Inferior parietal cortex (tissue), 1 donor: ENCODE results near the gene JAZF1.

ENCODE experiments used
- DNase-seq: peaks from one replicate; pipeline ENCODE4 v3.0.0-alpha.2; 2016; ENCODE audit errors: extremely low spot score

JAZF1 gene

DNA sequence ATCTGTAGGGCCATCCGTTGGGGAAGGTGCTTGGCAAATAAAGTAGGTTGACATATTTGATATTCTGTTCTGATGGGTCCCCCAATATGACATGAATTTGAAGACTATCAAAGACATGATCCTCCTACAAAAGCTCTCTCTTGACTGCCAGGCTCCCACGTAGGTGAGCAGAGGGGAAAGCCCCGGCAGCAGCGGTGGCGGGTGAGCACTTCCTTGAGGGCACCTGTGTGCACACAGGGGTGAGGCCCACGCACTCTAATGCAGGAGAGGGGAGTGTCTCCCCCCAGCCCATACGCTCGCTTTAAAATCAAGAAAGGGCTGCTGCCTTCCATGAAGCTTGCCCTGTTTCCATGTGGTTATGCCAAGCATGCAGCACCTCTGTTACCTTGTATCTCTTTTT lies 340.3 kb downstream of the JAZF1 start:
- DNase-seq: no peak

DNA sequence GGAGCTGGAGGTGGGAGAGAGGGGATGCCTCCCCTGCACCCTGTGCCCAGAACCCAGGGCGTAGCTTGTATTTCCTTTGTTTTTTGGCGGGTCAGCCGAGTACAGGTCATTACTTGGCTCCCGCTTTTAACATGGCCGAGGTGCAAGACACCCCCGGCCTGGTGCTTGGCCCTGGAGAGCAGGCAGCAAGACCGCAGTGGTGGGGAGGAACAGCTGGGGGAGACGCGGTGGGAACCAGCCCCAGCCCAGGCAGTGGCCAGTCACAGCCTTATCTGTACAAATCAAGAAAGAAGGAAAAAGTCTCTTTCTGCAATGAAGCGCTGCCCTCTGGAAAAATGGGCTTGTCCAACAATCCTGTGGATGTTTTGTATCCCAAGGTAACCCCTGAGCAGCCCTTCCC lies 341.5 kb downstream of the JAZF1 start:
- DNase-seq: no peak

DNA sequence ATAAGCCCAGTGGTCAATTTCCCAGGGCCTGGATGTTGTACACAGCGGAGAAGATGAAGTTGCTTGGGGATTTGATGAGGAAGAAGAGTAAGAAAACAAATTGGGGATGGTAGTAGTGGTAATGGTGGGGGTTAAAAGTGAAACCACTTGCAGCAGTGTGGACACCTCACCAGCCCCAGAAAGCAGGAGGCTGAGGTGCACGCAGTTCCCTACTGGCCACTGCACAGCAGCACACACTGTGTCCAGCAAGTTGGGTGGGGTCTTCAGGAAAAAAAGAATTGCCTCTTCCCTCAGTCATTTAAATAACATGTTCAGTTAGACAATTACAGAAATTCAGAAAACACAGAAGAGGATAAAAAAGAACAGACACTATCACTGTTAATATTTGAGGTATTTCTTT lies 344.1 kb downstream of the JAZF1 start:
- DNase-seq: no peak

DNA sequence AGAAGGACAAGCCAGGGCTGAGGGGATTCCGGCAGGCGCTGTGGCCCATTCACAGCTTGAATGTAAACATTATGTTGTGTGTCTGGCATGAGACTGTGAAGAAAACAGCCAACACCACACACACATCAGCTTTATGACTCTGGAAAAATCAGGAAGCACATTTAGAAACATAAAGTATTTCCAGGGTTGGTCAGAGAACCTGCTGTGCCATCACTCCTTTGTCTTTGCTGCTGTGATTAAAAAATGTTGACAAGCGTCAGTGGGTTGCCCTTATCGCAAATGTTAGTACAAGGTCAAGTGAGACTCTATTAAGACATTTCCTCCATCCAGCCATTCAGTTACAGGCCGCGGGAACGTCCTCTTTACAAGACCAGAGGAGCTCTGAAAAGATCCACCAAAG lies 345.2 kb downstream of the JAZF1 start:
- DNase-seq: no peak

DNA sequence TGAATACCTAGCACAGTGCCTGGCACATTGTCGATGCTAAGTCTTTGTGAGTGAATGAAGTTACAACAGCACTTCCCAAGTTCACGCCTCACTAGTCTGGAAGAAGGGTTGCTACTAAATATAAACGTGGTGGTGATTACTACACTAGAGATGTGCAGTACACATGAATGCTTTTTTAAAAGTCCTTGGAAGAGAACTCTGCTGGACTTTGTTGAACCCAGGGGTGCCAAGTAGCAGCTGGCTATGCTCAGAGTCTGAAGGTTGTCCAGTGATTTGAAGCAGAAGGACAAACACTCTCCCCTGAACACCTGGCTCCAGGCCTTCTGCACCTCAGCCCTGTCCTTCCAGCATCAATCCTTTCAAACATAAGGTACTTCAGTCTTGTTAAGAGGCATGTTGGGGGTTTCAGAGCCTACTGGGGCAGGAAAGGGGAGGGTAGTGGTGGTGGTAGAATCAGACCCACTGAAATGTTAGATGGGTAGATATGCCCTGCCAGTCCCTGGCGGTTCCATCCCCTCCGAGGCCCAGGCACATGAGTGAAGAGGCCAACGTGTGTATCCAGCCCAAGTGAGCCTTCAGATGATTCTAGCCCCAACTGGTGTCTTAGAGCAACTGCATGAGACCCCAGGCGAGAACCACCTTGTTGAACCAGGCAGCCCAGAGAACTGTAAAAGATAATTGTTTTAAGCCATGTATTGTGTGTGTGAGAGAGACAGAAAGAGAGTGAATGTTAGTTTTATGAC lies 346.2 kb downstream of the JAZF1 start:
- no peak for DNase-seq

DNA sequence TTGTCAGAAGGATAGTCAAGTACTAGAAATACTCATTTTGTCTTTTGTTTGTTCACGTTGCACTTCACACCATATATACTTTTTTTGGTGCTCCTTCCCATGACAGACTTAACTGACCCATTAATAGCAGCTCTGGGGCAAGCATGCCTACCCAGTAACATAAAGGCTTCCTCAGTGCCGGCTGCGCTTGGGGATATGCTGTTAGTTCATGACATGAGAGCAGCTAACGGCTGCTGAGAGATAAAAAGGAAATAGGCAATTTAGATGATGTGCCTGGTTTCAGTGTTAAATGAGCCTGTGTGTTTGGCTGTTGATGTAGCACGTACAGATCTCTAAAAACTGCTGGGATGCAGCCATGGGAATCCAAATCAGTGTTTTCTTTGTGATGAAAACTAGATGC lies 354.2 kb downstream of the JAZF1 start:
- no peak for DNase-seq

DNA sequence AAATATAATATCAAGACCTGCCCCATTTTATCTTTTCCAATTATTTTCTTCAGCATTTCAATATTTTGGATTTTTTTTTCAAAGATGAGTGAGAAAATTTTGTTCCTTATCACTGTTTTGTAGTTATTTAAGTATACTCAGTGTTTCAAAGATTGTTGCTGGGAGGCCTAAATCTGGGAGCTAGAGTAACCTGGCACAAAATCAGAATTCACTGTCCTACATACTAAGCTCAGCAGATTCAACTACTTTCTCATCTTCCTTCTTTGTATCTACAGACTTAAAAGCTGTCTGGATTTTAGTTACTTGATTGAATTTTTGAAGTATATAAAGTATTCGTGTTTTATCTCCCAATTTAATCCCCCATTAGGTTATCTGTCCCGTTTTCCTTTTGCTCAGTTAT lies 354.7 kb downstream of the JAZF1 start:
- no peak for DNase-seq

DNA sequence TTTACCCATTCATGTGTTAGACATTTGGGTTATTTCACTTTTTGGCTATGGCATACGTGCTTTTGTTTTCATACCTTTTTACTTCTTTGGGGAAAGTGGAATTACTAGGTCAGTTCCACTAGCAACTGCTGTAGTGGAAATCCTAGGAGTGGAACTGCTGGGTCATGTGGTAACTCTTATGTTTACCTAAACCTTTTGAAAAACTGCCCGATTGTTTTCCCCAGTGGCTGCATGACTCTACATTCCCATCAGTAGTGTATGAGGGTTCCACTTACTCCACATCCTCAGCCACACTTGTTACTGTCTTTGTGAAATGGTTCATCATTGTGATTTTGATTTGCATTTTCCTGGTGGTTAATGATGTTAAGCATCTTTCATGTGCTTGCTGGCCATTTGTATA lies 358.4 kb downstream of the JAZF1 start:
- DNase-seq: no peak

DNA sequence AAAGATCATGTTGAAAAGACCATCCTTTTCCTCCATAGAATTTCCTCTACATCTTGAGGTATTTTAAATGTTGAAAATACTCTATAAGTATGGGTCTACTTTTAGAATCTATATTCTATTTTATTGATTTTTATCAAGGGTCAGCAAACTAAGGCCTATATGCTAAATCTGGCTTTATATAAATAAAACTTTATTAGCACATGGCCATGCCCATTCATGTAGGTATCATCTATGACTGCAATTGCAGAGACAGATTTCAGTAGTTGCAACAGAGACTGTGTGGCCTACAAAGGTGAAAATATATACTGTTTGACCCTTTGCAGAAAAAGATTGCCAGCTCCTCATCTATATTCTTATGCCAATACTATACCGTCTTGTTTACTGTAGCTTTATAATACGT lies 367.9 kb downstream of the JAZF1 start:
- DNase-seq: no peak

DNA sequence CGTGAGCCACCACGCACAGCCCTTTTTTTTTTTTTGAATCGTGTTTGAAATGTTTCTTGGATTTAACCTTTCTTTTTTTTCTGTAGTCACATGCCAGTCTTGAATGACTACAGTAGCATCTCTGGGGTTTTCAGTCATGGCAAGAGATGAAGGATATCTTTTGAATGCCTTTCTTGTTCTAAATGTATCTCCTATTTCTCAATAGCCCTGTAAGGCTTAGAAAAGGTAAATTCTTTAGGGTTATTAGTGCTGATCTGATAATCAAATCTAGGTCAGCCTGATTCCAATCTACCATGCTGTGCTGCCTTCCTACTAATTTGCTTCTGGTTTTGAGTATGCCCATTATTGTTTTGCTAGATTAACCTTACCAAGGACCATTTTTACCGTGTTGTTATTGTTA lies 370.4 kb downstream of the JAZF1 start:
- no peak for DNase-seq

DNA sequence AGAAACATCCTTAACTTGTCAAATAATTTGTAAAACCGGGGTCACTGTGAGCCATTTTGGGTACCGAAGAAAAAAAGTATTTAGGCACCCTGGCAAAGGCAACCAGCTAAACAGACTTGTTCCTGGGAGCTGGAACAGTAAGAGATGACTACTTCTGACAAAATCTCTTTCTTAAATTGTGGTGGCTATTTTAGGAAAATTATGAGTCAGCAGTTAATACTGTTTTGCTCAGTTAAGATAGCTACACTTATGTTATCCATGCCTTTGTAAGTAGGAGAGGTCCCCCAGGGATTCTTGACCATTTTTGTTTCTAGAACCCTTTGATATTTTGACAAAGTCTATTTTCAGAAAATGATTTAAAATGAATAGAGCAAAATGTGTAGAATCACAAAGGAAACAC lies 372.0 kb downstream of the JAZF1 start:
- no peak for DNase-seq

DNA sequence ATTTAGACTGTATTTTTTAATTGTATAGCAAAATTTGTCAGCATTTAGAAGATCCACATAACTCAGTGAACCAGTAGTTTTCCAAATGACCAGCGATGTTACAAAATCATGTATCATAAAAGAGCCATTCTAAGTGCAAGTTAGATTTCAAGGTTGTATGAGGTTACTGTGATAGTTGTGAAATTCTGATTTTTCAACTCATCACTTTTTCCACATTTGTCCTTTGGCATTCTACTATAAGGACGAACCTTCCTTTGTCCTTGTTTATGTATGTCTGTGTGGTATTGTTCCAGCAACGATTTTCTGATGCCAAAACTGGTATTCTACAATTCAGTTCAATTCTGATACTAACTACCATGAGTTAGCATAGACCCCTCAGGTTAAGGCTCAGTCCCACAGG lies 376.5 kb downstream of the JAZF1 start:
- DNase-seq: no peak

DNA sequence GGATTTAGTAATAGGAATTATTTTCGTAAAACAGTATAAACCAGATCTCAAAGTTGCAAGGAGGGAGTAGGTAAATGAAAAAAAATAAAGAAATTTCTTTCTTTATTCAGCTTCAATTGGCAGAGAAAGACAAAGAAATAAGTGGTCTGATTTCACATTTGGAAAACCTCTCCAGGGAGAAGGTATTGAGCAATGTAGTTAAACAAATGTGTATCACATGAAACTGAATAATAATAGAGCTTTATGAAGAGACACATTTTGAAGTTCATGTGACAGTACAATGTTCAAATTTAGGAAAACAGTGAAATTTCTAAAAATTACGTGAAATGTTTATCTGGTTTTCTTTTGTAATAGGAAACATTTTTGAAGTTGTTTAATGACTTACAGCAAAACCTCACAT lies 377.6 kb downstream of the JAZF1 start:
- DNase-seq: no peak

DNA sequence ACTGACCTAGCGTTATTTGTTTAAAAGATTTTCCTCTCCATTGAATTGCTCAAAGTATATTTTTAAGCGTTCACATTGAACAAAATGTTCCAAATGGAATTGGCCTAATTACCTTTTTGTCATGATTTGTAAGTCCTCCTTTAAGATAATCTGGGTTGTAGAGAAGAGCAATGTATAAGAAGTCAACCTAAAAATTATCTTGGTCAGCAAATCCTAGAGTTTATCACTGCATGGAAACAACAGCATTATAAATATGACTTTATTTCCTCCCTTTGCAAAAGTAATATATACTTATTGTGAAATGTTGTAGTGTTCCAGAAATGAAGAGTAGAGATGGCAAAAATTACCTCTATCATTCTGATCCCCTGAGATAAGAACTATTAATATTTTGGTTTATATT lies 381.4 kb downstream of the JAZF1 start:
- no peak for DNase-seq

DNA sequence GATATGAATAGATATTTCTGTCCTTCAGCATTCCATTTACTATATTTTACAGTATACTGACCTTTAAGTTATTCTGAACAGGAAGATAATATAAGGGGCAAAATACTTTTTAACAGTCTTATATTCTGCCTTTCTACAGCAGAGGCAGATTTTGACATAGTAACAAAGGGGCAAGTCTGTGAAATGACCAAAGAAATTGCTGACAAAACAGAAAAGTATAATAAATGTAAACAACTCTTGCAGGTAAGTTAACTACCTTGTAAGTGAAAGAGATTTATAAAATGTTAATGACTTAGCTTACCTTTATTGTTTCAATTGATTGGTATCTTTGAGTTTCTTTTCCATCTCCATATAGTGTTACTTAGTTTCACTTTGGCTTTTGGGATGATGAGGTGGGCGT lies 384.6 kb downstream of the JAZF1 start:
- no peak for DNase-seq

DNA sequence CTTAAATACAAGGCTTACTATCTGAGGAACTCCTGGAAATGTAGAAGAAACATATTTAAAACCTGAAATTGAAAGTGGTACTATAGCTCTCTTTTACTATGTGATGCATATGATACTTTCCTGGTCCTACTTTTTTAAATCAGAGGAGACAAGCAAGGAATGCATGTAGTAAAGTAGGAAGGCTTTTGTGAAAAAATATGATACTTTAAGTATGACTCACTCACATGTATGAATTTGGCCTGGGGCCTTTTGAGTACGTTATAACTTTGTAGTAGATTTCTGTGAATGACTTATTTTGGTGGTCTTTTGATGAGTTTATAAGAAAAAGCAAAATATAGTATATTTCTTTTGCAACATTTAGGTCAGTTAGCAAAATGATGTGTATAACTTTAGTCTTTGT lies 386.8 kb downstream of the JAZF1 start:
- no peak for DNase-seq

DNA sequence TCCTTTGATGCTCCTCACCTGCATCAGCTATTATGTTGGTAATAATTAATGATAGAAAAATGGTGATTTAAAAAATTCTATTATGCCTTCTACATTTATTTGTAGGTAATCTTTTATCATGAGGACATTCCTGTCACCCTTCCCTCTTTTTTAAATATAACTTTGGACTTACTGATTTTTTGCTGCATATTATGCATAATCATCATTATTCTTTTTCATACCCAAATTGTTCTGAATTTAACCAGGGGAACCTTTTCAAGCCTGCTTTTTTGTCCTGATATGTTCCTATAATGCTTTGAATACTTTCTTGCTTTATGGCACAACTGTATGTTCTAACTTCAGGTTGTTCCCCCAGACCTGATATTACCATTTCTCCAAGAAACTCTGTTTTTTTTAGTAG lies 392.2 kb downstream of the JAZF1 start:
- DNase-seq: no peak

DNA sequence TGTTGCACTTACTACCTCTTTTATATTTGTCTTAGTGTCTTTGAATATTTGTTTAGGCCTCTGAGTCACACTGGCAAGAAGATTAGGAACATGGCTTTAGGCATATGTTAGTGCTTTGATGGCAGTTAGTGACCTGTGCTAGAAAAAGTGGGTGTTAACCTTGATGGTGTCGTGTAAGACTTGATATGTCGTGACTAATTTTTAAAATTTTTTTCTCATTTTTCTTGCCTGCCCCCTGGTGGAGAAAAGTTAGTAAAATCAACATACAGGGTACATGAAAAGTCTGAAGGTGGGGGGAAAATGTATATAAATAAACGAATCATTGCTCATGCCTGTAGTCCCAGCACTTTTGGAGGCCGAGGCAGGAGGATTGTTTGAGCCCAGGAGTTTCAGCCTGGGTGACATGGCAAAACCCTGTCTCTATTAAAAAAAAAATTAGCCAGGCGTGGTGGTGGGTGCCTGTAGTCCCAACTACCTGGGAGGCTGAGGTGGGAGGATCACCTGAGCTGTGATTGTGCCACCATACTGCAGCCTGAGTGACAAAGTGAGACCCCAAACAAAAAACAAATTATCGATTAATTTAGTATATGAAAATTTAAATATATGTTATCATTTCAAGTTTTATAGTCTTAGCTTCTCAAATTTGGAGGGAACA lies 396.1 kb downstream of the JAZF1 start:
- peak; percentile 53 for DNase-seq

DNA sequence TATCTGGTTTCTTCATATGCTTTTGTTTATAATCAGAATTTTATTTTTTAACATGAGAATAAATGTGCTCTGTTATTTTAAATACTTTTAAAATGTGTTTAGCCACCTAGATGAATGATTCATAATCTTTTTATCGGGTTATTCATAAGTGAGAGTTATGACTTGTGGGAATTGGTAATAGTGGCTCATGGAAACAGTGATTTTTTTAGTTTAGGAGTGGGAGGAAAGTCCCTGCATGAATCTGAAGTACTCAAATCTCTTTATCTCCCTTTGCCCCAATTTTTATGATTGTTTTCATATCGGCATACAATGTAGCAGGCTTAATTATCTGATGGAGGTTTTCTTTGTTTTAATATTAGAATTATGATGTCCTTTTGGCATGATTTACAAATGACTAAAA lies 397.7 kb downstream of the JAZF1 start:
- DNase-seq: no peak

DNA sequence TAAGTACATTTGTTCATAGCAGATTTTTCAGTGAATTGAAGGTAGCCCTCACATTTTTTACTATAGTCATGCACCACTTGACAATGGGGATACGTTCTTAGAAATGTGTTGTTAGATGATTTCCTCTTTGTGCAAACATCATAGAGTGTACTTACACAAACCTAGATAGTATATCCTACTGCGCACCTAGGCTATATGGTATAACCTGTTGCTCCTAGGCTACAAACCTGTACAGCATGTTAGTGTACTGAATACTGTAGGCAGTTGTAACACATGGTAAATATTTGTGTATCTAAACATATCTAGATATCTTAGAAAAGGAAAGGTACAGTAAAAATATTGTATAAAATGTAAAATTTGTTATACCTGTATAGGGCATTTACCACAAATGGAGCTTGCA lies 399.4 kb downstream of the JAZF1 start:
- no peak for DNase-seq
